H1 (cell line): Measurements from ENCODE around the gene MCCD1. TPM values are rescaled to one million over a fixed set of nuclear protein-coding genes. Genes with fewer than 3 reads are reported as not detected.

ENCODE experiments used
- CTCF ChIA-PET: fragments of 300-600 bp; sonication (Branson Sonifier 250); formaldehyde crosslinking; loops from one replicate; lab custom pipeline; 2021; ENCODE audit not compliant: partially characterized antibody; lab: Charles Lee
- POLR2A ChIA-PET: fragments of 300-600 bp; sonication (Branson Sonifier 250); formaldehyde crosslinking; loops from one replicate; lab custom pipeline; 2021; ENCODE audit warnings: inconsistent platforms; ENCODE audit not compliant: partially characterized antibody; lab: Charles Lee
- DNase-seq, 2 experiments: peaks; one replicate each; pipeline versions ENCODE4 v3.0.0 to v3.0.0-alpha.2; 2010 to 2022; ENCODE audit warnings: low spot score in 2 of 2, low read depth in 1 of 2, mixed read lengths in 1 of 2
- FAIRE-seq: peaks from 2 replicates; lab custom pipeline; 2011; peaks lifted over from hg19 to GRCh38; lab: Jason Lieb, UNC
- H2AFZ ChIP-seq: 2 replicates; pipeline ENCODE4 v1.8.1; 2012; ENCODE audit warnings: low read length, inconsistent platforms
- H2AK5ac ChIP-seq: 2 replicates; pipeline ENCODE4 v1.6.1; 2013; ENCODE audit warnings: low read depth, low read length
- H2BK120ac ChIP-seq: replicated peaks from 2 replicates; pipeline ENCODE3; 2013; ENCODE audit warnings: low read depth, low read length, inconsistent platforms
- H2BK12ac ChIP-seq: 2 replicates; pipeline ENCODE4 v1.6.1; 2013; ENCODE audit warnings: low read depth, low read length
- H2BK15ac ChIP-seq: 2 replicates; pipeline ENCODE4 v1.6.1; 2013; ENCODE audit warnings: low read length
- H2BK20ac ChIP-seq: 2 replicates; pipeline ENCODE4 v1.6.1; 2013; ENCODE audit warnings: low read length
- H2BK5ac ChIP-seq: 2 replicates; pipeline ENCODE4 v1.6.1; 2013; ENCODE audit warnings: low read depth, low read length
- H3K14ac ChIP-seq: 2 replicates; pipeline ENCODE4 v1.6.1; 2013; ENCODE audit warnings: inconsistent platforms; ENCODE audit not compliant: insufficient read length
- H3K18ac ChIP-seq: 2 replicates; pipeline ENCODE4 v1.6.1; 2013; ENCODE audit warnings: low read length; ENCODE audit errors: extremely low read depth
- H3K23ac ChIP-seq: 2 replicates; pipeline ENCODE4 v1.6.1; 2013; ENCODE audit warnings: inconsistent platforms; ENCODE audit not compliant: insufficient read length
- H3K23me2 ChIP-seq: 2 replicates; pipeline ENCODE4 v1.6.1; 2013; ENCODE audit warnings: low read depth, low read length
- H3K27ac ChIP-seq: 2 replicates; pipeline ENCODE4 v1.6.1; 2011; ENCODE audit warnings: low read depth, low read length, inconsistent platforms
- H3K27me3 ChIP-seq, 4 experiments: replicated peaks in 1 of 4; 1 replicate in 1 of 4; 2 replicates in 3 of 4; pipeline versions ENCODE4 v1.6.1 to v1.8.1; 2011 to 2013; ENCODE audit warnings: low read length in 3 of 4, mild to moderate bottlenecking in 3 of 4, inconsistent platforms in 2 of 4, mixed read lengths in 2 of 4, moderate library complexity in 1 of 4; ENCODE audit not compliant: control insufficient read depth in 3 of 4, insufficient read depth in 3 of 4; ENCODE audit errors: extremely low read depth in 1 of 4
- H3K36me3 ChIP-seq, 4 experiments: 2 replicates each; pipeline versions ENCODE4 v1.6.1 to v1.8.1; 2011 to 2013; ENCODE audit warnings: mild to moderate bottlenecking in 4 of 4, low read length in 3 of 4, moderate library complexity in 2 of 4, control low read depth in 1 of 4, inconsistent platforms in 1 of 4; ENCODE audit not compliant: insufficient read depth in 4 of 4, control insufficient read depth in 2 of 4
- H3K4ac ChIP-seq: replicated peaks from 2 replicates; pipeline ENCODE3; 2013; ENCODE audit warnings: low read length, low read depth, mixed read lengths, inconsistent platforms; ENCODE audit not compliant: insufficient read length
- H3K4me1 ChIP-seq, 4 experiments: replicated peaks in 1 of 4; 1 replicate in 1 of 4; 2 replicates in 3 of 4; pipeline versions ENCODE4 v1.6.1 to v1.8.1; 2011 to 2013; ENCODE audit warnings: low read length in 3 of 4, inconsistent platforms in 2 of 4, mixed read lengths in 1 of 4; ENCODE audit not compliant: insufficient read depth in 4 of 4, control insufficient read depth in 3 of 4
- H3K4me2 ChIP-seq, 2 experiments: 2 replicates each; pipeline versions ENCODE4 v1.6.1 to v1.8.1; 2011 to 2013; ENCODE audit warnings: low read depth in 2 of 2, low read length in 2 of 2, control low read depth in 1 of 2, inconsistent platforms in 1 of 2, mild to moderate bottlenecking in 1 of 2; ENCODE audit not compliant: insufficient read depth in 1 of 2
- H3K4me3 ChIP-seq, 4 experiments: fragments of 200-600, 300-600 bp in 1 of 4; sonication (generic), shearing (Covaris generic), sonication (Bioruptor Twin) in 1 of 4; 2 replicates each; pipeline versions ENCODE4 v1.5.1 to v1.8.1; 2011 to 2016; ENCODE audit warnings: low read length in 4 of 4, low read depth in 3 of 4, control low read depth in 2 of 4, inconsistent platforms in 2 of 4, mild to moderate bottlenecking in 2 of 4, mixed read lengths in 1 of 4, moderate library complexity in 1 of 4; ENCODE audit not compliant: insufficient read depth in 2 of 4; ENCODE audit errors: extremely low read depth in 1 of 4
- H3K56ac ChIP-seq: replicated peaks from 2 replicates; pipeline ENCODE3; 2013; ENCODE audit warnings: low read depth, mild to moderate bottlenecking, mixed read lengths, low read length, inconsistent platforms; ENCODE audit not compliant: insufficient read length
- H3K79me1 ChIP-seq: 2 replicates; pipeline ENCODE4 v1.6.1; 2013; ENCODE audit warnings: low read depth, low read length, control low read depth
- H3K79me2 ChIP-seq, 2 experiments: 2 replicates each; pipeline versions ENCODE4 v1.6.1 to v1.8.1; 2012 to 2013; ENCODE audit warnings: low read length in 2 of 2, mild to moderate bottlenecking in 2 of 2, inconsistent platforms in 1 of 2; ENCODE audit not compliant: insufficient read depth in 2 of 2, control insufficient read depth in 1 of 2
- H3K9ac ChIP-seq, 4 experiments: replicated peaks in 1 of 4; 1 replicate in 1 of 4; 2 replicates in 3 of 4; pipeline versions ENCODE4 v1.6.1 to v1.8.1; 2011 to 2013; ENCODE audit warnings: low read depth in 3 of 4, low read length in 3 of 4, control low read depth in 2 of 4, mild to moderate bottlenecking in 2 of 4, moderate library complexity in 2 of 4, inconsistent platforms in 1 of 4; ENCODE audit errors: extremely low read depth in 1 of 4
- H3K9me3 ChIP-seq, 2 experiments: 2 replicates each; pipeline versions ENCODE4 v1.6.1 to v1.8.1; 2012 to 2013; ENCODE audit warnings: mild to moderate bottlenecking in 2 of 2, moderate library complexity in 2 of 2, control low read depth in 1 of 2, inconsistent platforms in 1 of 2, low read depth in 1 of 2, low read length in 1 of 2, mixed read lengths in 1 of 2; ENCODE audit not compliant: insufficient read depth in 2 of 2
- H4K20me1 ChIP-seq, 2 experiments: replicated peaks in 1 of 2; 2 replicates each; pipeline versions ENCODE3 to v1.8.1; 2011 to 2013; ENCODE audit warnings: inconsistent platforms in 2 of 2, low read length in 2 of 2, mild to moderate bottlenecking in 1 of 2; ENCODE audit not compliant: insufficient read depth in 2 of 2, control insufficient read depth in 1 of 2
- H4K5ac ChIP-seq: 2 replicates; pipeline ENCODE4 v1.6.1; 2013; ENCODE audit warnings: low read length, low read depth, mixed read lengths, inconsistent platforms; ENCODE audit not compliant: insufficient read length
- H4K8ac ChIP-seq: 2 replicates; pipeline ENCODE4 v1.8.0; 2013; ENCODE audit warnings: mild to moderate bottlenecking, moderate library complexity, low read length, inconsistent platforms; ENCODE audit not compliant: insufficient read depth; ENCODE audit errors: extremely low read depth
- H4K91ac ChIP-seq: replicated peaks from 2 replicates; pipeline ENCODE3; 2013; ENCODE audit warnings: low read length, mixed read lengths, inconsistent platforms; ENCODE audit not compliant: insufficient read length
- ATF3 ChIP-seq: IDR thresholded peaks from 2 replicates; pipeline ENCODE4 v1.6.1; 2011; ENCODE audit warnings: low read depth, mild to moderate bottlenecking, low read length; ENCODE audit not compliant: insufficient read depth
- BCL11A ChIP-seq, 2 experiments: IDR thresholded peaks; one replicate each; pipeline ENCODE4 v1.6.1; 2011; ENCODE audit warnings: low read depth in 2 of 2, low read length in 2 of 2, mild to moderate bottlenecking in 2 of 2
- BRCA1 ChIP-seq: IDR thresholded peaks from 2 replicates; pipeline ENCODE4 v1.6.1; 2012; ENCODE audit warnings: low read depth, low read length, improper control_type of control experiment
- CEBPB ChIP-seq: IDR thresholded peaks from 2 replicates; pipeline ENCODE4 v1.6.1; 2012; ENCODE audit warnings: low read depth, low read length
- CHD2 ChIP-seq: IDR thresholded peaks from 2 replicates; pipeline ENCODE4 v1.6.1; 2012; ENCODE audit warnings: low read length, improper control_type of control experiment
- CREB1 ChIP-seq: IDR thresholded peaks from 2 replicates; pipeline ENCODE4 v1.6.1; 2012; ENCODE audit warnings: inconsistent platforms
- EGR1 ChIP-seq: IDR thresholded peaks from 2 replicates; pipeline ENCODE4 v1.6.1; 2011; ENCODE audit warnings: low read depth, low read length, borderline replicate concordance
- EZH2 ChIP-seq: fragments of 200-600 bp; sonication (generic); IDR thresholded peaks from 2 replicates; pipeline ENCODE4 v1.7.1; 2012; ENCODE audit warnings: low read depth, mild to moderate bottlenecking, moderate library complexity, low read length, inconsistent platforms; ENCODE audit not compliant: severe bottlenecking
- FOSL1 ChIP-seq: IDR thresholded peaks from 2 replicates; pipeline ENCODE4 v1.6.1; 2011; ENCODE audit warnings: mild to moderate bottlenecking, low read depth, low read length, moderate library complexity; ENCODE audit not compliant: insufficient read depth
- HDAC2 ChIP-seq, 2 experiments: fragments of 300-600 bp in 1 of 2; sonication (generic) in 1 of 2; IDR thresholded peaks; 2 replicates each; pipeline ENCODE4 v1.6.1; 2011 to 2012; ENCODE audit warnings: low read depth in 2 of 2, low read length in 2 of 2, mild to moderate bottlenecking in 2 of 2, moderate library complexity in 2 of 2, borderline replicate concordance in 1 of 2, inconsistent platforms in 1 of 2
- MAX ChIP-seq: IDR thresholded peaks from 2 replicates; pipeline ENCODE4 v1.6.1; 2012; ENCODE audit warnings: inconsistent platforms
- RFX5 ChIP-seq: IDR thresholded peaks from 2 replicates; pipeline ENCODE4 v1.6.1; 2011; ENCODE audit warnings: low read depth, low read length, improper control_type of control experiment, borderline replicate concordance
- SRF ChIP-seq: IDR thresholded peaks from 2 replicates; pipeline ENCODE4 v1.6.1; 2011; ENCODE audit warnings: mild to moderate bottlenecking, low read depth, low read length, moderate library complexity
- TBP ChIP-seq: IDR thresholded peaks from 2 replicates; pipeline ENCODE4 v1.6.1; 2011; ENCODE audit warnings: low read depth, low read length, improper control_type of control experiment
- WGBS, 2 experiments: shearing (Covaris generic) in 1 of 2; methylation state at CpG; one replicate each; pipeline versions ENCODE4 v1.1.6 to v1.1.7; 2013 to 2015; ENCODE audit warnings: low lambda C conversion rate in 2 of 2, mixed read lengths in 2 of 2, inconsistent platforms in 1 of 2, low coverage in 1 of 2, missing lambda C conversion rate in 1 of 2; ENCODE audit not compliant: insufficient replicate concordance in 2 of 2, insufficient coverage in 1 of 2, insufficient read length in 1 of 2; ENCODE audit errors: extremely low coverage in 1 of 2, missing lambda C conversion rate in 1 of 2; 5-methylcytosine and 5-hydroxymethylcytosine counted together
- polyA plus RNA-seq, 7 experiments: library from polyadenylated mRNA; depleted of rRNA in 3 of 7; stranded (reverse) in 5 of 7; unstranded in 2 of 7; fragments of >200 nt in 5 of 7; fragments of 200-250 nt in 2 of 7; gene quantifications; 1 replicate in 5 of 7; 2 replicates in 1 of 7; 4 replicates in 1 of 7; pipeline versions ENCODE4 v1.2.1 to v1.2.3, GENCODE V29; 2011 to 2013; ENCODE audit warnings: missing spikeins in 2 of 7, mixed read lengths in 2 of 7
- total RNA-seq: library from RNA; stranded (reverse); fragmentation: NEBNext Ultra II Directional; extraction: Animal tissue kit (Norgen Biotek cat#: 25700); gene quantifications from 2 replicates; pipeline ENCODE4 v1.2.1, GENCODE V29; 2021

Gene MCCD1
- total and polyA plus RNA-seq, 2 of the 8 experiments (the other 6 are each of a cell fraction or from before 2014, with no cell fraction given): not detected

GRCh38 chr6:31556307-31556706, 27.5 kb downstream of the MCCD1 start:
- Histone ChIP-seq H3K27ac (no peak overlapping the region), H3K4ac (no peak overlapping the region), H2BK120ac (no peak overlapping the region), H4K91ac (no peak overlapping the region), H3K4me2 (no peak overlapping the region), H3K9ac (no peak overlapping the region), H3K9me3 (no peaks in the 10 kb centered on the region), H3K79me1 (no peaks in the 10 kb centered on the region), H3K18ac (no peak overlapping the region), H4K5ac (no peak overlapping the region), H3K36me3 (peaks cover 2 to 15% (median 5%) of the 10 kb centered on the region in 4 experiments; a peak in 5 of 8 replicates), H3K79me2 (no peaks in the 10 kb centered on the region), H2BK5ac (no peak overlapping the region), H4K20me1 (no peaks in the 10 kb centered on the region), H3K4me3 (no peak overlapping the region), H4K8ac (no peak overlapping the region), H2BK20ac (no peak overlapping the region), H3K14ac (no peak overlapping the region), H3K27me3 (no peaks in the 10 kb centered on the region), H2AK5ac (no peak overlapping the region), H3K23me2 (no peaks in the 10 kb centered on the region), H2BK12ac (no peak overlapping the region), H2BK15ac (no peak overlapping the region), H2AFZ (no peak overlapping the region), H3K4me1 (no peaks in the 10 kb centered on the region), H3K56ac (no peak overlapping the region), H3K23ac (no peak overlapping the region)
- FAIRE-seq (no peak), DNase-seq (no peak)
- 95% methylated on average over 3 of the region's 3 CpGs; no CpG with 5 or more reads in 1 of the 2 experiments for WGBS, 2 experiments
- ChIA-PET CTCF (interaction anchor here (0.6 to 24.7 kb wide), 7 partner anchors 10 to 45 kb away, joined by 3 to 613 read pairs (median 6); partner anchors contain the start of genes ATP6V1G2, LST1, LTB and NCR3), POLR2A (interaction anchor here (1.1 to 10.9 kb wide), 7 partner anchors 9 to 71 kb away, joined by 3 to 110 read pairs (median 5); partner anchors contain the start of genes ATP6V1G2, DDX39B, LTB and NFKBIL1)
- no peak for TF ChIP-seq TBP
- no peak for TF ChIP-seq EZH2
- no peak for TF ChIP-seq SRF
- TF ChIP-seq EGR1: no peak
- no peak for TF ChIP-seq HDAC2 (IDR thresholded peaks at IDR 0.05; ENCODE audit: borderline replicate concordance in 1 of 2, low read depth in 2 of 2, low read length in 2 of 2)
- no peak for TF ChIP-seq MAX
- TF ChIP-seq CEBPB: no peak
- TF ChIP-seq CHD2: no peak
- TF ChIP-seq RFX5: no peak
- TF ChIP-seq BCL11A (IDR thresholded peaks at IDR 0.05; ENCODE audit: low read depth in 2 of 2, low read length in 2 of 2): no peak
- TF ChIP-seq CREB1: no peak
- no peak for TF ChIP-seq BRCA1
- no peak for TF ChIP-seq ATF3
- no peak for TF ChIP-seq FOSL1
